Right lobe of liver (tissue), 4 donors: ENCODE results near the gene OLIG2.

Experiments
- POLR2A ChIP-seq: fragments of 450-650 bp; IDR thresholded peaks from one replicate; pipeline ENCODE4 v1.6.1; 2017; ENCODE audit warnings: antibody characterized with exemption, mild to moderate bottlenecking
- TF ChIP-seq, protein P1 (sequence below), 4 donors: fragments of 200-600 bp in 3 of 4; fragments of 450-650 bp in 1 of 4; IDR thresholded peaks; one replicate each; pipeline versions ENCODE4 v1.5.1 to v1.8.0; 2016 to 2022; ENCODE audit warnings: antibody characterized with exemption in 4 of 4, mild to moderate bottlenecking in 2 of 4
- donor health status: DM: no; HTN: no; CAD: no.
- donor health status: DM: no; HTN: no; CAD: no.
- donor health status: DM: no; HTN: yes; CAD: no.

DNA sequence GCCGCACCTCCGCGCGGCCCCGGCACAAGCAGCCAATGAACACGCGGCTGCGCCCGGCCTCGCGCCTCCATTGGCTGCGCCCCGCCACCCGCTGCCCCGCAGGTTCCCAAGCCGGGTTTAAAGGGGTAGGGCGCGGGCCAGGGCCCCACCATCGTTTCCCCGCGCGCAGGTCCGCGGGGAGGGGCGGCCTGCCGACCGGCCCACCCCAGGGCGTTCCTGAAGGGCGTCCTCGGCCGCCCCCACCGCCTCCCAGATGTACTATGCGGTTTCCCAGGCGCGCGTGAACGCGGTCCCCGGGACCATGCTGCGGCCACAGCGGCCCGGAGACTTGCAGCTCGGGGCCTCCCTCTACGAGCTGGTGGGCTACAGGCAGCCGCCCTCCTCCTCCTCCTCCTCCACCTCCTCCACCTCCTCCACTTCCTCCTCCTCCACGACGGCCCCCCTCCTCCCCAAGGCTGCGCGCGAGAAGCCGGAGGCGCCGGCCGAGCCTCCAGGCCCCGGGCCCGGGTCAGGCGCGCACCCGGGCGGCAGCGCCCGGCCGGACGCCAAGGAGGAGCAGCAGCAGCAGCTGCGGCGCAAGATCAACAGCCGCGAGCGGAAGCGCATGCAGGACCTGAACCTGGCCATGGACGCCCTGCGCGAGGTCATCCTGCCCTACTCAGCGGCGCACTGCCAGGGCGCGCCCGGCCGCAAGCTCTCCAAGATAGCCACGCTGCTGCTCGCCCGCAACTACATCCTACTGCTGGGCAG is 44.4 kb downstream of the OLIG2 start, which contains the start of gene OLIG1:
- TF ChIP-seq POLR2A: no peak
- TF ChIP-seq, protein P1, sequence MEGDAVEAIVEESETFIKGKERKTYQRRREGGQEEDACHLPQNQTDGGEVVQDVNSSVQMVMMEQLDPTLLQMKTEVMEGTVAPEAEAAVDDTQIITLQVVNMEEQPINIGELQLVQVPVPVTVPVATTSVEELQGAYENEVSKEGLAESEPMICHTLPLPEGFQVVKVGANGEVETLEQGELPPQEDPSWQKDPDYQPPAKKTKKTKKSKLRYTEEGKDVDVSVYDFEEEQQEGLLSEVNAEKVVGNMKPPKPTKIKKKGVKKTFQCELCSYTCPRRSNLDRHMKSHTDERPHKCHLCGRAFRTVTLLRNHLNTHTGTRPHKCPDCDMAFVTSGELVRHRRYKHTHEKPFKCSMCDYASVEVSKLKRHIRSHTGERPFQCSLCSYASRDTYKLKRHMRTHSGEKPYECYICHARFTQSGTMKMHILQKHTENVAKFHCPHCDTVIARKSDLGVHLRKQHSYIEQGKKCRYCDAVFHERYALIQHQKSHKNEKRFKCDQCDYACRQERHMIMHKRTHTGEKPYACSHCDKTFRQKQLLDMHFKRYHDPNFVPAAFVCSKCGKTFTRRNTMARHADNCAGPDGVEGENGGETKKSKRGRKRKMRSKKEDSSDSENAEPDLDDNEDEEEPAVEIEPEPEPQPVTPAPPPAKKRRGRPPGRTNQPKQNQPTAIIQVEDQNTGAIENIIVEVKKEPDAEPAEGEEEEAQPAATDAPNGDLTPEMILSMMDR (IDR thresholded peaks at IDR 0.05): no peak
